Measurements from ENCODE around the gene GLMP.

- no peak for TF ChIP-seq MAX (IDR thresholded peaks at IDR 0.05)
- TF ChIP-seq ZBTB7A (IDR thresholded peaks at IDR 0.05; ENCODE audit: low read depth) = no peak
- TF ChIP-seq TEAD4 (IDR thresholded peaks at IDR 0.05) = no peak
- no peak for TF ChIP-seq EP300 (IDR thresholded peaks at IDR 0.05; ENCODE audit: borderline replicate concordance)
- no peak for TF ChIP-seq USF1 (IDR thresholded peaks at IDR 0.05)
- TF ChIP-seq YY1 (IDR thresholded peaks at IDR 0.05; ENCODE audit: low read depth) = no peak
- no peak for TF ChIP-seq FOXM1 (IDR thresholded peaks at IDR 0.05; ENCODE audit: borderline replicate concordance, low read depth)
- TF ChIP-seq CEBPB (IDR thresholded peaks at IDR 0.05) = no peak
These were observed 50.8 kb downstream of the GLMP start for GRCh38 chr1:156244712-156245111.

All from Ishikawa (cell line).